GM12873 (cell line): ENCODE data around the gene ESYT2.

Experiments used
- TF ChIP-seq, protein P1 (sequence below): IDR thresholded peaks from 2 replicates; pipeline ENCODE4 v1.5.1; 2012; ENCODE audit warnings: low read depth, mild to moderate bottlenecking, moderate library complexity, low read length, control low read depth; ENCODE audit not compliant: insufficient read depth; ENCODE audit errors: missing control alignments

Gene ESYT2

DNA sequence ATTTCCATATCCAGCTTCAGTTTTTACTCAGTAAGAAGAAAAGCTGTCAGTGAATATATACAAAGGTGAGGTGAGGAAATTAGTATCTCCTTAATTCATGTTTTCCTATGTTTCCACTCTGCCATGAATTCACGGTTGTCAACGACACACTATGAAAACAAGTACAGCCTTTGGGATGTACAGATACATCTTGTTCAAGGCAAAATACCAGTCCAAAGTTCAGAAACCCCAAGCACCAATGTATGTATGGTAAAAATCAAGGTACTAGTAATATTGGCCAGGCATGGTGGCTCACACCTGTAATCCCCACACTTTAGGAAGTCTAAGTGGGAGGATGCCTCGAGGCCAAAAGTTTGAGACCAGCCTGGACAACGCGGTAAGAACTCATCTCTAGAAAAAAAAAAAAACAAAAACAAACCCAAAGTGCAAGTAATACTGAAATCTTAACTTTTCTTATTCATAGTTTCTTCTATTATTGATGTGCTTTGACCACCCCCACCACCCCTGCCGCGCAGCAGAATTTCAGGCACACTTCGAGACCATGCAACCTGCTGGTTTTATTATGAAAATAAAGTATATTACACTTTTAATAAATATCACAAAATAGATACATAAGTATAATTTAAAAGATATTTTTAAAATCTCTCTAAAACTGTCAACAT, 3.5 kb downstream of the ESYT2 start:
- TF ChIP-seq, protein P1, sequence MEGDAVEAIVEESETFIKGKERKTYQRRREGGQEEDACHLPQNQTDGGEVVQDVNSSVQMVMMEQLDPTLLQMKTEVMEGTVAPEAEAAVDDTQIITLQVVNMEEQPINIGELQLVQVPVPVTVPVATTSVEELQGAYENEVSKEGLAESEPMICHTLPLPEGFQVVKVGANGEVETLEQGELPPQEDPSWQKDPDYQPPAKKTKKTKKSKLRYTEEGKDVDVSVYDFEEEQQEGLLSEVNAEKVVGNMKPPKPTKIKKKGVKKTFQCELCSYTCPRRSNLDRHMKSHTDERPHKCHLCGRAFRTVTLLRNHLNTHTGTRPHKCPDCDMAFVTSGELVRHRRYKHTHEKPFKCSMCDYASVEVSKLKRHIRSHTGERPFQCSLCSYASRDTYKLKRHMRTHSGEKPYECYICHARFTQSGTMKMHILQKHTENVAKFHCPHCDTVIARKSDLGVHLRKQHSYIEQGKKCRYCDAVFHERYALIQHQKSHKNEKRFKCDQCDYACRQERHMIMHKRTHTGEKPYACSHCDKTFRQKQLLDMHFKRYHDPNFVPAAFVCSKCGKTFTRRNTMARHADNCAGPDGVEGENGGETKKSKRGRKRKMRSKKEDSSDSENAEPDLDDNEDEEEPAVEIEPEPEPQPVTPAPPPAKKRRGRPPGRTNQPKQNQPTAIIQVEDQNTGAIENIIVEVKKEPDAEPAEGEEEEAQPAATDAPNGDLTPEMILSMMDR, result no peak

DNA sequence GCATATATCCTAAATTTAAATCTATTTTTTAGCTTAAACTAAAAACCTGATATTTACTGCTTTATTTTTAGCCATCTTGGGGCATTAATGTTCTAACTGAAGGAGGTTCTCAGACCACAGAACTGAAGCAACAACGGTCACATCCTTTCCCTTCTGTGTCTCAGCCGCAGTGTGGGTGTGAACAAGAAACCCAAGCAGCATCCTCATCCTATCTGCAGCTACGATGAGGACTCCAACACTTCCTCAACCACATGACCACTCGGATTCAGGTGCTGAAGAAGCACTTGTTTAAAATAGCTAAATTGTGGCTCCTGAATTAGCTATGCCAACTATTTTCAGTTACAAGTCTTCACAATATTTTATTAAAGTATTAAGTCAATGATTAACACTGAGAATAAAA, 5.3 kb downstream of the ESYT2 start:
- TF ChIP-seq, protein P1, result no peak

DNA sequence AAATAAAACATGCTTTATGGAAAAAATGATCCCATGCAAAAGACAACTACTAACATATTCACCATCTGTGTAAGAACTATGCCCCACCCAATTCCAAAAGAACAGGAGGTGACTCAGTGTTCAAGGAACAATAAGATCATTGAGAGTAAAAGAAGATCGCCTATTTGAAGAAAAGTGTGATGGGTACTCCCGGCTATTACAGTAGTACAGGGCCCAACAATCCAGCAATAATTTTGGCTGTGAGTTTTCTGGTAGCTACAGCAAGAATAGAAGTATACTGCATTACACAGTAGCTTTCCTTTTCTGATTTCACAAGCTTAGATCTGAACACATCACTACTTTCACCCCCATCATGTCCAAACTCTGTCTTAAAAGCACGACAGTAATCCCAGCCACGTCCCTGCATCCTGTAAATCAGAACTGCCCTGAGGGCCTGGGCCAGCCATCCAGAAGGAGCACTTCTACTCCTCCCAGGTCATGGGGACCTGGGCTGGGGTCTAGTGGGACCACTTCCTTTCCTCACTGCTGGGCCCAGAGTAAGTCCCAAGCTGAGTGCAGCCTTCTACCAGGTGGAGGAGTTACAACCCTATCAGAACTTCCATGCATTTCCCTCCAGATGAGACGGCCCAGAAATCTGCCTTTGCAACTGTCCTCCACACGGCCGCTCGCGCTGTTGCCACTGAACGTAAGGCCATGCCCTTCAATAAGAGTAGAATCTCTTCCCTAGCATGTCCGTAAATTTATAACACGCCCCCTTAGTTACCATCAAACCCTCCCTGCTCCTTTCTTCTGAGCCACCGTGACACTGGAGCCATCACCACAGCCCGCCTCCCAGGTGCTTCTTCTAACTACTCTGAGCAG, 7.9 kb downstream of the ESYT2 start:
- TF ChIP-seq, protein P1, result no peak

DNA sequence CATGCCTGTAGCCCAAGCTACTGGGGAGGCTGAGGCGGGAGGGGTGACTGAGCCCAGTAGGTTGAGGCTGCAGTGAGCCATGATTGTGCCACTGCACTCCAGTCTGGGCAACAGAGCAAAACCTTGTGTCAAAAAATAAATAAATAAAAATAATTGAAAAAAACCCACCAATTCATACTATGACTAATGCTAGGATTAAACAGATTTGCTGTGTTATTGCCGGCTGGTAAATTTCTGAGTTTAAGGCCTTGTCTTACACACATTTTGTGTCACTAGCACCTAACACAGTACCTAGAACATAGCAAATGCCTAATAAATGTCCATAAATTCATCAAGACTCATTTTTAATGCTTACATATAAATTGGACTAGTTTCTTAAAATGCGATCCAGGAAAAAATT, 8.7 kb downstream of the ESYT2 start:
- TF ChIP-seq, protein P1, result no peak

- TF ChIP-seq, protein P1, result no peak
Observed at GRCh38 chr7:158819571-158820203, 9.6 kb downstream of the ESYT2 start.

DNA sequence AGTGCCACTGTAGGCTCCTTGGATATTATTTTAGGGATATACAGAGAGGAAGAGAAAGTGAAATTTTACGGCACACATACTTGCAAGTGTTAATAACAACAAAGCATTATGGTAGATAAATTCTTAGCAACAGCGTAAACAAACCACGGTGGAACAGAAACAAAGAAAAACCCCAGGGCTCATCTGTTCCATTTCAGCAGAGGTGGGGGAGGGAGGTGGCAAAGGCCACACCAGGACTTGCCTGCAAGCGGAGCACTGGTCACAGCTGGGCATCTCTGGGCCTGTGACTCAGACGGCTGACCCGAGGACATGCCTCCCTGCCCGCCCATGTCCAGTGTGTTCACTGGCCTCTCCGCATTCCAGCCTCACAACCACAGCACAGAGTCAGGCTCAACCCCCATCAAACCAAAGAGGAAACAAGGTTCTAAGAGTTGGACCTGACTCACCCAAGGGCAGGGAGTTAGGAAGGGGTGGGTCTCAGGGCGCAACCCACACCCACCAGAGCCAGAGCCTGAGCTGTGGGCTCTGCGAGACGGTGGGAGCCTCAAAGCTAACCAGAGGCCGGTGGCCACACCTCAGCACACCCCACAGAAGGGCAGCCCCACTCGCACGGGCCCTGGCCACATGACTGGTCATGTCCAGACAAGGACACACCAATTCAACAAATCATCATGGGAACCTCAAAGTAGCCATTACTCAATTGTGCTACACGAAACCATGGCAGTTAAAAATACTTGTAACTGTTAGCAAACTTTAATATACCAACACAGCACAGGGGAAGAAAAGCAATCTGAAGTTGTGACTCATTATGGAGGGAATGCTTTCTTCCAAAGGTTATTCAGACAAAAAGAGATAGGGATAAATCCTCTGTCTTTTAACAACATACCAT, 10.7 kb downstream of the ESYT2 start:
- TF ChIP-seq, protein P1, result no peak
